Measurements from ENCODE around the gene CRHR1. TPM values are rescaled to one million over a fixed set of nuclear protein-coding genes. Genes with fewer than 3 reads are reported as not detected.

The CRHR1 gene
- polyA plus RNA-seq, 1 of the 3 experiments (the other 2 are of a cell fraction), result 0.13 TPM

- Histone ChIP-seq H3K4me1 (ENCODE audit: control insufficient read depth in 1 of 2, insufficient read depth in 2 of 2, low read depth in 1 of 2, low read length in 1 of 2) (peaks cover 4 to 24% of the 10 kb centered on the region in 2 experiments; a peak in 1 of 4 replicates), H3K4me2 (no peak overlapping the region), H3F3A (replicated peaks; ENCODE audit: insufficient read depth) (peaks cover 10% of the 10 kb centered on the region), H3K36me3 (replicated peaks in 1 of 2; ENCODE audit: control insufficient read depth in 1 of 2, insufficient read depth in 2 of 2, low read length in 1 of 2) (no peaks in the 10 kb centered on the region), H3K27me3 (ENCODE audit: insufficient read depth) (peaks cover 68% of the 10 kb centered on the region), H3K79me2 (ENCODE audit: insufficient read depth) (no peaks in the 10 kb centered on the region), H3K9me2 (no peaks in the 10 kb centered on the region), H4K20me1 (ENCODE audit: insufficient read depth) (peaks cover 6% of the 10 kb centered on the region; the same call in 1 of the 2 replicates), H2AFZ (ENCODE audit: low read depth) (no peak overlapping the region), H3K27ac (ENCODE audit: low read depth in 2 of 2, low read length in 1 of 2) (no peak overlapping the region), H3K9ac (no peak overlapping the region), H3K9me3 (no peaks in the 10 kb centered on the region), H3K4me3 (ENCODE audit: low read depth in 2 of 2, low read length in 1 of 2) (no peak overlapping the region)
- TF ChIP-seq FOXJ3 (CRISPR knock-in tag; IDR thresholded peaks at IDR 0.05) (no peak), TEAD4 (IDR thresholded peaks at IDR 0.05; ENCODE audit: borderline replicate concordance, insufficient read depth) (no peak), EZH2phosphoT487 (IDR thresholded peaks at IDR 0.05; ENCODE audit: borderline replicate concordance, low read depth) (no peak), ELF1 (IDR thresholded peaks at IDR 0.05) (no peak), SMC3 (IDR thresholded peaks at IDR 0.05; ENCODE audit: low read depth, low read length) (no peak), RXRA (IDR thresholded peaks at IDR 0.05; ENCODE audit: borderline replicate concordance, low read depth) (no peak), FOSL2 (IDR thresholded peaks at IDR 0.05; ENCODE audit: borderline replicate concordance, low read depth) (no peak), POLR2AphosphoS5 (IDR thresholded peaks at IDR 0.05; ENCODE audit: low read depth, low read length) (no peak), NRF1 (IDR thresholded peaks at IDR 0.05; ENCODE audit: low read depth, low read length) (no peak), NFIC (IDR thresholded peaks at IDR 0.05; ENCODE audit: borderline replicate concordance) (no peak), MEF2A (IDR thresholded peaks at IDR 0.05; ENCODE audit: borderline replicate concordance, low read depth) (no peak), RAD21 (IDR thresholded peaks at IDR 0.05; ENCODE audit: low read length) (no peak)
- TF ChIP-seq, protein P1, sequence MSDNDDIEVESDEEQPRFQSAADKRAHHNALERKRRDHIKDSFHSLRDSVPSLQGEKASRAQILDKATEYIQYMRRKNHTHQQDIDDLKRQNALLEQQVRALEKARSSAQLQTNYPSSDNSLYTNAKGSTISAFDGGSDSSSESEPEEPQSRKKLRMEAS (IDR thresholded peaks at IDR 0.05; ENCODE audit: low read depth), result no peak
- TF ChIP-seq, protein P2, sequence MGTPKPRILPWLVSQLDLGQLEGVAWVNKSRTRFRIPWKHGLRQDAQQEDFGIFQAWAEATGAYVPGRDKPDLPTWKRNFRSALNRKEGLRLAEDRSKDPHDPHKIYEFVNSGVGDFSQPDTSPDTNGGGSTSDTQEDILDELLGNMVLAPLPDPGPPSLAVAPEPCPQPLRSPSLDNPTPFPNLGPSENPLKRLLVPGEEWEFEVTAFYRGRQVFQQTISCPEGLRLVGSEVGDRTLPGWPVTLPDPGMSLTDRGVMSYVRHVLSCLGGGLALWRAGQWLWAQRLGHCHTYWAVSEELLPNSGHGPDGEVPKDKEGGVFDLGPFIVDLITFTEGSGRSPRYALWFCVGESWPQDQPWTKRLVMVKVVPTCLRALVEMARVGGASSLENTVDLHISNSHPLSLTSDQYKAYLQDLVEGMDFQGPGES (IDR thresholded peaks at IDR 0.05; ENCODE audit: low read depth, low read length), result no peak
- TF ChIP-seq, protein P3, sequence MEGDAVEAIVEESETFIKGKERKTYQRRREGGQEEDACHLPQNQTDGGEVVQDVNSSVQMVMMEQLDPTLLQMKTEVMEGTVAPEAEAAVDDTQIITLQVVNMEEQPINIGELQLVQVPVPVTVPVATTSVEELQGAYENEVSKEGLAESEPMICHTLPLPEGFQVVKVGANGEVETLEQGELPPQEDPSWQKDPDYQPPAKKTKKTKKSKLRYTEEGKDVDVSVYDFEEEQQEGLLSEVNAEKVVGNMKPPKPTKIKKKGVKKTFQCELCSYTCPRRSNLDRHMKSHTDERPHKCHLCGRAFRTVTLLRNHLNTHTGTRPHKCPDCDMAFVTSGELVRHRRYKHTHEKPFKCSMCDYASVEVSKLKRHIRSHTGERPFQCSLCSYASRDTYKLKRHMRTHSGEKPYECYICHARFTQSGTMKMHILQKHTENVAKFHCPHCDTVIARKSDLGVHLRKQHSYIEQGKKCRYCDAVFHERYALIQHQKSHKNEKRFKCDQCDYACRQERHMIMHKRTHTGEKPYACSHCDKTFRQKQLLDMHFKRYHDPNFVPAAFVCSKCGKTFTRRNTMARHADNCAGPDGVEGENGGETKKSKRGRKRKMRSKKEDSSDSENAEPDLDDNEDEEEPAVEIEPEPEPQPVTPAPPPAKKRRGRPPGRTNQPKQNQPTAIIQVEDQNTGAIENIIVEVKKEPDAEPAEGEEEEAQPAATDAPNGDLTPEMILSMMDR (IDR thresholded peaks at IDR 0.05), result no peak
- TF ChIP-seq, protein P4, sequence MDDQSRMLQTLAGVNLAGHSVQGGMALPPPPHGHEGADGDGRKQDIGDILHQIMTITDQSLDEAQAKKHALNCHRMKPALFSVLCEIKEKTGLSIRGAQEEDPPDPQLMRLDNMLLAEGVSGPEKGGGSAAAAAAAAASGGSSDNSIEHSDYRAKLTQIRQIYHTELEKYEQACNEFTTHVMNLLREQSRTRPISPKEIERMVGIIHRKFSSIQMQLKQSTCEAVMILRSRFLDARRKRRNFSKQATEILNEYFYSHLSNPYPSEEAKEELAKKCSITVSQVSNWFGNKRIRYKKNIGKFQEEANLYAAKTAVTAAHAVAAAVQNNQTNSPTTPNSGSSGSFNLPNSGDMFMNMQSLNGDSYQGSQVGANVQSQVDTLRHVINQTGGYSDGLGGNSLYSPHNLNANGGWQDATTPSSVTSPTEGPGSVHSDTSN (IDR thresholded peaks at IDR 0.05), result no peak
- TF ChIP-seq, protein P5, sequence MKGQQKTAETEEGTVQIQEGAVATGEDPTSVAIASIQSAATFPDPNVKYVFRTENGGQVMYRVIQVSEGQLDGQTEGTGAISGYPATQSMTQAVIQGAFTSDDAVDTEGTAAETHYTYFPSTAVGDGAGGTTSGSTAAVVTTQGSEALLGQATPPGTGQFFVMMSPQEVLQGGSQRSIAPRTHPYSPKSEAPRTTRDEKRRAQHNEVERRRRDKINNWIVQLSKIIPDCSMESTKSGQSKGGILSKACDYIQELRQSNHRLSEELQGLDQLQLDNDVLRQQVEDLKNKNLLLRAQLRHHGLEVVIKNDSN (IDR thresholded peaks at IDR 0.05; ENCODE audit: borderline replicate concordance, low read depth), result no peak
- ChIA-PET CTCF (interaction anchor here (1.4 to 4.3 kb wide), 3 partner anchors 8 to 146 kb away, joined by 3 to 34 read pairs (median 8); no protein-coding TSS in a partner anchor), POLR2A (no interaction called here)
- 78% methylated on average over 3 of the region's 3 CpGs for WGBS (ENCODE audit: low lambda C conversion rate)
- no peak for DNase-seq
Measured at GRCh38 chr17:45786349-45786748, 2.2 kb downstream of the CRHR1 start.

All from SK-N-SH (cell line).